A673 (cell line): ENCODE measurements around the gene DNAJC2. TPM values are rescaled to one million over a fixed set of nuclear protein-coding genes. Genes with fewer than 3 reads are reported as not detected.
A peak's percentile ranks its signal among the peaks of the same experiment; 100 is the strongest.

Experiments
- BruUV-seq: library from RNA; stranded (reverse); fragments of 400-500 nt; replicated peaks from 2 replicates; lab custom pipeline; 2021; lab: Mats Ljungman, UMichigan
- CTCF ChIA-PET: fragments of 300-600 bp; sonication (Branson Sonifier 250); formaldehyde crosslinking; loops from one replicate; lab custom pipeline; 2022; ENCODE audit warnings: antibody characterized with exemption; lab: Charles Lee
- POLR2A ChIA-PET: fragments of 300-600 bp; sonication (Branson Sonifier 250); formaldehyde crosslinking; loops from one replicate; lab custom pipeline; 2022; ENCODE audit warnings: antibody characterized with exemption; ENCODE audit not compliant: low non-redundant PET; lab: Charles Lee
- DNase-seq: peaks from one replicate; pipeline ENCODE4 v3.0.0-alpha.2; 2015; ENCODE audit warnings: low spot score
- H3K27ac ChIP-seq: fragments of 200-600 bp; sonication (generic); 2 replicates; pipeline ENCODE4 v1.5.1; 2016; ENCODE audit warnings: mixed run types, low read depth, mild to moderate bottlenecking, mixed read lengths, antibody characterized with exemption, low read length; ENCODE audit not compliant: poor library complexity, severe bottlenecking
- H3K27me3 ChIP-seq: fragments of 200-600 bp; sonication (generic); replicated peaks from 2 replicates; pipeline ENCODE4 v1.6.1; 2017; ENCODE audit warnings: mixed run types, low read depth, mild to moderate bottlenecking, mixed read lengths, antibody characterized with exemption, low read length; ENCODE audit not compliant: insufficient read depth, poor library complexity
- H3K36me3 ChIP-seq: fragments of 200-600 bp; sonication (generic); 2 replicates; pipeline ENCODE4 v1.6.1; 2016; ENCODE audit warnings: mixed run types, mild to moderate bottlenecking, mixed read lengths, antibody characterized with exemption, low read length; ENCODE audit not compliant: insufficient read depth, poor library complexity, severe bottlenecking
- H3K4me1 ChIP-seq: fragments of 200-600 bp; sonication (generic); 2 replicates; pipeline ENCODE4 v1.6.1; 2017; ENCODE audit warnings: mixed run types, mild to moderate bottlenecking, mixed read lengths, antibody characterized with exemption, low read length; ENCODE audit not compliant: insufficient read depth, poor library complexity, severe bottlenecking
- H3K4me3 ChIP-seq: fragments of 200-600 bp; sonication (generic); 2 replicates; pipeline ENCODE4 v1.5.1; 2016; ENCODE audit warnings: low read depth, mixed run types, mild to moderate bottlenecking, mixed read lengths, low read length; ENCODE audit not compliant: poor library complexity, severe bottlenecking
- H3K9me3 ChIP-seq: fragments of 200-600 bp; sonication (generic); 2 replicates; pipeline ENCODE4 v1.6.1; 2016; ENCODE audit warnings: mixed run types, low read depth, mild to moderate bottlenecking, mixed read lengths, antibody characterized with exemption, low read length; ENCODE audit not compliant: poor library complexity, severe bottlenecking
- CTCF ChIP-seq: fragments of 300-800, 200-600 bp; sonication (generic); conservative IDR thresholded peaks from 2 replicates; pipeline ENCODE4 v1.5.1; 2017; ENCODE audit warnings: low read depth, mild to moderate bottlenecking, antibody characterized with exemption, low read length, moderate library complexity, mixed read lengths
- EZH2 ChIP-seq: fragments of 200-600 bp; sonication (generic); IDR thresholded peaks from 2 replicates; pipeline ENCODE4 v1.6.1; 2017; ENCODE audit warnings: borderline replicate concordance, low read depth, mild to moderate bottlenecking, mixed read lengths, antibody characterized with exemption, low read length; ENCODE audit not compliant: poor library complexity, severe bottlenecking
- intact Hi-C: fragments of 100-400 bp; cut with micrococcal nuclease; formaldehyde crosslinking; loops from one replicate; pipeline ENCODE4 v1.10.0; 2022; ENCODE audit not compliant: unreplicated experiment
- total RNA-seq: library from RNA; stranded (reverse); gene quantifications from 2 replicates; pipeline ENCODE4 v1.2.3, GENCODE V29; 2021

The DNAJC2 gene
- total RNA-seq, 1 experiment from 2014 or later: 76.8 TPM

DNA sequence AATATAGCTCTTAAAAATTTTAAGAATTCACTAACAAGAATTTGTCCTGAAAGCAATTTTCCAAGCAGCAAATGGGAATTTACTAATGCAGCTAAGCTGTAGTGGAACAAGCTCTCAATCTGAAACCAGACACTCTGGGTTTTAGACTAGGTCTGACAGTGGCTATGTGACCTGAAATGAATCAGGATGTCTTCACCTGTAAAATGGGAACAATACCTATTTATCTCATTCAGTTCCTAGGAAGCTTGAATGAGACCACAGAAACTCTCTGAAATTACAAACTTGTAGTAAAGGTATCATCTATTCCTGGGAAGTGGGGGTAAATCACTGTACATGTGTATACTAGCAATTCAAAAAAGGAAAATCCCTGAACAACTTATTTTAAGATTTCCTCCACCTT lies 1.2 kb downstream of the DNAJC2 start:
- H3K9me3 ChIP-seq: no peaks in the 10 kb centered on the region
- TF ChIP-seq EZH2: no peak
- peaks cover 33% of the 10 kb centered on the region for H3K36me3 ChIP-seq
- H3K27ac ChIP-seq: peak overlapping the region; percentile 86
- no peak for DNase-seq
- POLR2A ChIA-PET: interaction anchor here (0.6 kb wide), 1 partner anchor 13 kb away, joined by 5 read pairs; no protein-coding TSS in a partner anchor
- peak overlapping the region; percentile 86 for H3K4me3 ChIP-seq
- intact Hi-C loops: no loop called here
- CTCF ChIA-PET: no interaction called here
- BruUV-seq: no TSS peak
- peaks cover 13% of the 10 kb centered on the region for H3K4me1 ChIP-seq
- no peaks in the 10 kb centered on the region for H3K27me3 ChIP-seq

DNA sequence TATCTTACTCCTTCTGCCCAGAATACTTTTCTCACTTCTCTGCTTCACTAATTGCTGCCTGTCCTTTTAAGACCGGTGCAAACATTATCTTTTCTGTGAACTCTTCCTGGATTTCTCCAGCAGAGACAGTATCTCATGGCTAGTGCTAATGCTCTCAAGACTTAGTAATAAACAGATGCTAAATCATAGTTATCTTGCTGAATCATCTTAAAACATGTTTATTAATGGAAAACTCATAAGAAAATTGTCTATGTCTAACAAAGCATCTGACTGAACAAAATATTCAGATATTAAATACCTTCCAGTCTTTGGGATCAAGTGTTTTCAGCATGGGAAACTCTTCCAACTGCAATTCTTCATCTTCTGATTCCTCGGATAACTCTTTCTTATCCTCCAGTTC lies 3.1 kb downstream of the DNAJC2 start:
- no peaks in the 10 kb centered on the region for H3K27me3 ChIP-seq
- POLR2A ChIA-PET: no interaction called here
- no peak for DNase-seq
- no peak overlapping the region for H3K4me3 ChIP-seq
- BruUV-seq: no TSS peak
- CTCF ChIA-PET: no interaction called here
- H3K36me3 ChIP-seq: peaks cover 48% of the 10 kb centered on the region
- TF ChIP-seq EZH2 (no peak), CTCF (no peak)
- H3K4me1 ChIP-seq: peaks cover 6% of the 10 kb centered on the region
- peak overlapping the region; percentile 42 for H3K27ac ChIP-seq
- intact Hi-C loops: no loop called here
- H3K9me3 ChIP-seq: no peaks in the 10 kb centered on the region

DNA sequence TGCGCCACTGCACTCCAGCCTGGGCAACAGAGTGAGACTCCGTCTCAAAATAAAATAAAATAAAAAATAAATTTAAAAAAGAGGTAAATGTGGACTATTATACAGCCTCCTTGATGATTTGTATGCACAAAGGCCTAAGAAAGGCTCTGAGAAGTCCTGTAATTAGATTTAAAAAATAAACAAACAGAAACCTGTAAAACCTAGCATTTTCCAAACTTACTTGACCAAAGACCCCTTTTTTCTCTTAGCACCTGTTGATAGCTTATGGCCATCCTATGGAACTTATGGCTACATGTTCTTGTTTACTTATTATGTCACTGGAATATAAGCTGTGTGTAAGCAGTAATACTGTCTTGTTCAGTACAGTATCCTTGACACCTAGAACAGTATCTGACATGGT lies 5.7 kb downstream of the DNAJC2 start:
- intact Hi-C loops: no loop called here
- ChIA-PET POLR2A (interaction anchor here (1.1 kb wide), 1 partner anchor 12 kb away, joined by 5 read pairs; no protein-coding TSS in a partner anchor), CTCF (no interaction called here)
- no TSS peak for BruUV-seq
- no peaks in the 10 kb centered on the region for H3K27me3 ChIP-seq
- TF ChIP-seq CTCF (no peak), EZH2 (no peak)
- H3K4me3 ChIP-seq: no peak overlapping the region
- H3K9me3 ChIP-seq: no peaks in the 10 kb centered on the region
- DNase-seq: no peak
- peaks cover 67% of the 10 kb centered on the region for H3K36me3 ChIP-seq
- peaks cover 6% of the 10 kb centered on the region for H3K4me1 ChIP-seq
- no peak overlapping the region for H3K27ac ChIP-seq

GRCh38 chr7:103336761-103337160 lies 7.8 kb downstream of the DNAJC2 start:
- Histone ChIP-seq H3K9me3 (no peaks in the 10 kb centered on the region), H3K27ac (no peak overlapping the region), H3K4me1 (no peaks in the 10 kb centered on the region), H3K36me3 (peaks cover 79% of the 10 kb centered on the region), H3K4me3 (no peak overlapping the region), H3K27me3 (no peaks in the 10 kb centered on the region)
- DNase-seq: no peak
- ChIA-PET POLR2A (no interaction called here), CTCF (no interaction called here)
- intact Hi-C loops: no loop called here
- TF ChIP-seq CTCF: no peak
- TF ChIP-seq EZH2: no peak
- BruUV-seq: no TSS peak
